ENCODE results near the gene DACH1.

The DACH1 gene

DNA sequence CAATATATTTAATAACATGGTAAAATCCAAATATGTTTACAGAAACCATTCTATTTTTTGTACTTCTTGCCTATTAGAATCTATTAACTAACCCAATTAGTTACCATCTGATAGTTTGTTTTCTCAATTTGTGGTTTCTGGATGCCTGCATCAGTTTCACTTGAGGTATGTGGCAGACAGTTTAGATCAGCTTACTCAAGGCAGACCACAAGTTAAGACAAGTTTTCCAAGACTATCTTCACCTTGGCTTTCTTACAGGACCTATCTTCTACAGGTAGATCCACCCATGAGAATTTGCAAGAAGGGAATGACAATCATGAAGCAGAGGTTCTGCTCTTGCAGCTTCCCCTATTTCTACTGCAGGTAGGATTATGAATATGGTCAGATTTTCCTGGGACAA is 458.6 kb downstream of the DACH1 start:
- Histone ChIP-seq H3K9me3 (ENCODE audit: insufficient read depth, low read length) (no peaks in the 10 kb centered on the region), H3K4me3 (ENCODE audit: low read length) (no peak overlapping the region), H3K4me1 (ENCODE audit: low read length) (no peaks in the 10 kb centered on the region), H4K20me1 (ENCODE audit: insufficient read depth, low read length) (no peaks in the 10 kb centered on the region), H2AFZ (ENCODE audit: low read depth, low read length) (no peak overlapping the region), H3K27me3 (ENCODE audit: low read depth, low read length) (no peaks in the 10 kb centered on the region), H3K79me2 (ENCODE audit: low read length) (no peaks in the 10 kb centered on the region), H3K9ac (ENCODE audit: low read length) (no peak overlapping the region), H3K4me2 (ENCODE audit: low read length) (no peak overlapping the region), H3K27ac (ENCODE audit: low read length) (no peak overlapping the region), H3K36me3 (replicated peaks; ENCODE audit: low read depth, low read length) (no peaks in the 10 kb centered on the region)
- TF ChIP-seq, protein P1, sequence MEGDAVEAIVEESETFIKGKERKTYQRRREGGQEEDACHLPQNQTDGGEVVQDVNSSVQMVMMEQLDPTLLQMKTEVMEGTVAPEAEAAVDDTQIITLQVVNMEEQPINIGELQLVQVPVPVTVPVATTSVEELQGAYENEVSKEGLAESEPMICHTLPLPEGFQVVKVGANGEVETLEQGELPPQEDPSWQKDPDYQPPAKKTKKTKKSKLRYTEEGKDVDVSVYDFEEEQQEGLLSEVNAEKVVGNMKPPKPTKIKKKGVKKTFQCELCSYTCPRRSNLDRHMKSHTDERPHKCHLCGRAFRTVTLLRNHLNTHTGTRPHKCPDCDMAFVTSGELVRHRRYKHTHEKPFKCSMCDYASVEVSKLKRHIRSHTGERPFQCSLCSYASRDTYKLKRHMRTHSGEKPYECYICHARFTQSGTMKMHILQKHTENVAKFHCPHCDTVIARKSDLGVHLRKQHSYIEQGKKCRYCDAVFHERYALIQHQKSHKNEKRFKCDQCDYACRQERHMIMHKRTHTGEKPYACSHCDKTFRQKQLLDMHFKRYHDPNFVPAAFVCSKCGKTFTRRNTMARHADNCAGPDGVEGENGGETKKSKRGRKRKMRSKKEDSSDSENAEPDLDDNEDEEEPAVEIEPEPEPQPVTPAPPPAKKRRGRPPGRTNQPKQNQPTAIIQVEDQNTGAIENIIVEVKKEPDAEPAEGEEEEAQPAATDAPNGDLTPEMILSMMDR (IDR thresholded peaks at IDR 0.05; ENCODE audit: low read depth, low read length) = no peak
- TF ChIP-seq EZH2phosphoT487 (IDR thresholded peaks at IDR 0.05; ENCODE audit: low read depth) = no peak

DNA sequence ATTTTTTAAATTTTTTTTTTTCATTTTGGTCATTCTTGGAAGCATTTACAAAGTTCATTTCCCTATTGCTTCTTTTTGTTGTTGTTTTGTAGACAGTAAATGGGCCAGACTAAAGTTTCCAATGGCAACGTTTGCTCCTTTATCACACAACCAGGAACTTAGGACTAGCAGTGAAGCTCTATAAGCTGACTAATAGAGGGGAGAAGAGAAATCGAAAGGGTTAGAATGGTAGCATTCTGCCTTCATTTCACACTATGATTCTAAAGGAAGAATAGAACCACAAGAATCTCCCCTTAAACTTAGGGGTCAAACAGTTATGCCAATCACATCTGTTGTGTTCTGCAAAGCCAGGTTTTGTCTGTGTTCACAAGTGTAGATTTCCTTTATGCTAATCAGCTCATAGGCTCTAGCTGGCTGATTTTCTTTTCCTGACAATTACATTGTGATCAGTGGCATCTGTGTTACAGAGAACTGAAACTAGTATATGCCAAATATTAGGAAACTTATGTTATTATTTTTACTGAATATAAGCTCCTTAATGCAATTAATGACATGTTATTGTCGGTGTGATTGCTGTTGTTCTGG is 467.3 kb downstream of the DACH1 start:
- no peak overlapping the region for H3K4me2 ChIP-seq (ENCODE audit: low read length)
- H3K36me3 ChIP-seq (replicated peaks; ENCODE audit: low read depth, low read length) = no peaks in the 10 kb centered on the region
- H3K4me3 ChIP-seq (ENCODE audit: low read length) = no peak overlapping the region
- no peaks in the 10 kb centered on the region for H3K9me3 ChIP-seq (ENCODE audit: insufficient read depth, low read length)
- H3K79me2 ChIP-seq (ENCODE audit: low read length) = no peaks in the 10 kb centered on the region
- H3K4me1 ChIP-seq (ENCODE audit: low read length) = no peaks in the 10 kb centered on the region
- no peaks in the 10 kb centered on the region for H3K27me3 ChIP-seq (ENCODE audit: low read depth, low read length)
- no peaks in the 10 kb centered on the region for H4K20me1 ChIP-seq (ENCODE audit: insufficient read depth, low read length)
- no peak for TF ChIP-seq EZH2phosphoT487 (IDR thresholded peaks at IDR 0.05; ENCODE audit: low read depth)
- TF ChIP-seq, protein P1 (IDR thresholded peaks at IDR 0.05; ENCODE audit: low read depth, low read length) = no peak
- H3K9ac ChIP-seq (ENCODE audit: low read length) = no peak overlapping the region
- no peak overlapping the region for H3K27ac ChIP-seq (ENCODE audit: low read length)
- H2AFZ ChIP-seq (ENCODE audit: low read depth, low read length) = no peak overlapping the region

DNA sequence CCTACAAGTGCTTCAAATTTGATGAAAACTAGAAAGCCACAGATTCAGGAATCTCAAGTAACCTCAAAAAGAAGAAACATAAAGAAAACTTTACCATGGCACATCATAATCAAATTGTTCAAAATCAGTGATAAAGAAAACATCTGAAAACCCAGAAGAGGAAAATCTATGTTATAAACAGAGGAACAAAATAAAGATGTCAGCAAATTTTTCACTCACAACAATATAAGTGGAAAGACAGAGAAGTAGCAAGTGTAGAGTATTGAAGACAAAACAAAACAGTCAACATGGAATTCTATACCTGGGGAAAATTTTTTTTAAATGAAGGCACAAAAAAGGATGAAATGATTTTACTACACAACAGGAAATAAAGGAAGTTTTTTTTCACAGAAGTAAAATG is 470.9 kb downstream of the DACH1 start:
- H3K36me3 ChIP-seq (replicated peaks; ENCODE audit: low read depth, low read length) = no peaks in the 10 kb centered on the region
- H3K27me3 ChIP-seq (ENCODE audit: low read depth, low read length) = no peaks in the 10 kb centered on the region
- no peak overlapping the region for H3K4me3 ChIP-seq (ENCODE audit: low read length)
- H2AFZ ChIP-seq (ENCODE audit: low read depth, low read length) = no peak overlapping the region
- no peak for TF ChIP-seq EZH2phosphoT487 (IDR thresholded peaks at IDR 0.05; ENCODE audit: low read depth)
- TF ChIP-seq, protein P1 (IDR thresholded peaks at IDR 0.05; ENCODE audit: low read depth, low read length) = no peak
- H3K9me3 ChIP-seq (ENCODE audit: insufficient read depth, low read length) = no peaks in the 10 kb centered on the region
- no peak overlapping the region for H3K4me2 ChIP-seq (ENCODE audit: low read length)
- H3K4me1 ChIP-seq (ENCODE audit: low read length) = no peaks in the 10 kb centered on the region
- H3K27ac ChIP-seq (ENCODE audit: low read length) = no peak overlapping the region
- no peaks in the 10 kb centered on the region for H4K20me1 ChIP-seq (ENCODE audit: insufficient read depth, low read length)
- no peak overlapping the region for H3K9ac ChIP-seq (ENCODE audit: low read length)
- H3K79me2 ChIP-seq (ENCODE audit: low read length) = no peaks in the 10 kb centered on the region

DNA sequence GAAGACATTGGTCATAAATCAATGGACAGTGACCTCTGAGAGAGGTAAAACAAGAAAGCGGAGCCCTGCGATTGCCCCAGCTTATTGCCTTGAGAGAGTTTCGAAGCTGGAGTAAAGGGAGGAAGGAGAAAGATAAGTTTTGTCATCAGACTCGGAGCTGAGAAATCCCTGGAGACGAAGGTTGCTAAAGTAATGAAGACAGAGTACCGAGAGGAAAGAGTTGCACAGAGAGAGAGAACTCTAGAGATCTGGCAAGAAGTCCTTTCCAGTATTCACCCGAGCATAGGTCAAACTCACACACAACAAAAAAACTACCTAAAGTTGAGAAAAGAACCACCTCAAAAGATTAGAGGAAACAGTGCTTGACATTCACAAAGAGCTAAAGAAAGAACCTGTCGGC is 472.0 kb downstream of the DACH1 start:
- no peaks in the 10 kb centered on the region for H4K20me1 ChIP-seq (ENCODE audit: insufficient read depth, low read length)
- no peaks in the 10 kb centered on the region for H3K79me2 ChIP-seq (ENCODE audit: low read length)
- H3K27me3 ChIP-seq (ENCODE audit: low read depth, low read length) = no peaks in the 10 kb centered on the region
- no peak overlapping the region for H2AFZ ChIP-seq (ENCODE audit: low read depth, low read length)
- no peaks in the 10 kb centered on the region for H3K4me1 ChIP-seq (ENCODE audit: low read length)
- H3K4me2 ChIP-seq (ENCODE audit: low read length) = no peak overlapping the region
- TF ChIP-seq, protein P1 (IDR thresholded peaks at IDR 0.05; ENCODE audit: low read depth, low read length) = no peak
- TF ChIP-seq EZH2phosphoT487 (IDR thresholded peaks at IDR 0.05; ENCODE audit: low read depth) = no peak
- H3K36me3 ChIP-seq (replicated peaks; ENCODE audit: low read depth, low read length) = no peaks in the 10 kb centered on the region
- H3K9ac ChIP-seq (ENCODE audit: low read length) = no peak overlapping the region
- no peak overlapping the region for H3K27ac ChIP-seq (ENCODE audit: low read length)
- H3K4me3 ChIP-seq (ENCODE audit: low read length) = no peak overlapping the region
- H3K9me3 ChIP-seq (ENCODE audit: insufficient read depth, low read length) = no peaks in the 10 kb centered on the region
